Measurements from ENCODE around the gene IRF7.

The IRF7 gene

GRCh38 chr11:563066-563811, 52.5 kb downstream of the IRF7 start:
- no peak for DNase-seq
